Chondrocyte (in vitro differentiated cells): Measurements from ENCODE around the gene CPSF6. TPM values are rescaled to one million over a fixed set of nuclear protein-coding genes. Genes with fewer than 3 reads are reported as not detected.
"Not testable (repeated sequence)": the region's sequence is repeated elsewhere in the genome, so short reads cannot be mapped to it uniquely, and the experiment has no call there.

Experiments used
- DNase-seq: peaks from one replicate; pipeline ENCODE4 v3.0.0; 2021; ENCODE audit warnings: mixed read lengths, low spot score
- H3K27ac Mint-ChIP-seq: one replicate; pipeline ENCODE4 v1.8.0; 2021; ENCODE audit warnings: mild to moderate bottlenecking, moderate library complexity, mixed read lengths; ENCODE audit not compliant: unreplicated experiment
- H3K27me3 Mint-ChIP-seq: 2 replicates; pipeline ENCODE4 v1.8.0; 2021; ENCODE audit warnings: low read depth, mixed read lengths
- H3K36me3 Mint-ChIP-seq: 2 replicates; pipeline ENCODE4 v1.8.0; 2021; ENCODE audit warnings: low read depth, mixed read lengths
- H3K4me1 Mint-ChIP-seq: 2 replicates; pipeline ENCODE4 v1.8.0; 2021; ENCODE audit warnings: low read depth, mild to moderate bottlenecking, mixed read lengths
- H3K4me3 Mint-ChIP-seq: one replicate; pipeline ENCODE4 v1.8.0; 2021; ENCODE audit warnings: mild to moderate bottlenecking, moderate library complexity, mixed read lengths; ENCODE audit not compliant: unreplicated experiment
- H3K9me3 Mint-ChIP-seq: 2 replicates; pipeline ENCODE4 v1.8.0; 2021; ENCODE audit warnings: low read depth, mixed read lengths
- long read RNA-seq: library from polyadenylated mRNA; stranded (forward); transcript quantifications from one replicate; pipeline ENCODE4 v2.0.0, GENCODE V29; 2021
- total RNA-seq: library from RNA; stranded (reverse); gene quantifications from 3 replicates; pipeline ENCODE4 v1.2.1, GENCODE V29; 2021
- TF ChIP-seq, protein P1 (sequence below): fragments of 200-600 bp; sonication (generic); IDR thresholded peaks from 2 replicates; pipeline ENCODE4 v1.5.0; 2021; ENCODE audit warnings: antibody characterized with exemption, mild to moderate bottlenecking, moderate library complexity

CPSF6 gene, protein sequence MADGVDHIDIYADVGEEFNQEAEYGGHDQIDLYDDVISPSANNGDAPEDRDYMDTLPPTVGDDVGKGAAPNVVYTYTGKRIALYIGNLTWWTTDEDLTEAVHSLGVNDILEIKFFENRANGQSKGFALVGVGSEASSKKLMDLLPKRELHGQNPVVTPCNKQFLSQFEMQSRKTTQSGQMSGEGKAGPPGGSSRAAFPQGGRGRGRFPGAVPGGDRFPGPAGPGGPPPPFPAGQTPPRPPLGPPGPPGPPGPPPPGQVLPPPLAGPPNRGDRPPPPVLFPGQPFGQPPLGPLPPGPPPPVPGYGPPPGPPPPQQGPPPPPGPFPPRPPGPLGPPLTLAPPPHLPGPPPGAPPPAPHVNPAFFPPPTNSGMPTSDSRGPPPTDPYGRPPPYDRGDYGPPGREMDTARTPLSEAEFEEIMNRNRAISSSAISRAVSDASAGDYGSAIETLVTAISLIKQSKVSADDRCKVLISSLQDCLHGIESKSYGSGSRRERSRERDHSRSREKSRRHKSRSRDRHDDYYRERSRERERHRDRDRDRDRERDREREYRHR
- 50.3 to 55.9 TPM (median 51.6 TPM) in 3 replicates for total RNA-seq
- long read RNA-seq, full-length matches to known transcripts: 72 of 109 reads
- long read RNA-seq, partial matches to known transcripts: 5 of 109 reads
- long read RNA-seq, other reads (novel, unspliced or antisense): 32 of 109 reads

DNA sequence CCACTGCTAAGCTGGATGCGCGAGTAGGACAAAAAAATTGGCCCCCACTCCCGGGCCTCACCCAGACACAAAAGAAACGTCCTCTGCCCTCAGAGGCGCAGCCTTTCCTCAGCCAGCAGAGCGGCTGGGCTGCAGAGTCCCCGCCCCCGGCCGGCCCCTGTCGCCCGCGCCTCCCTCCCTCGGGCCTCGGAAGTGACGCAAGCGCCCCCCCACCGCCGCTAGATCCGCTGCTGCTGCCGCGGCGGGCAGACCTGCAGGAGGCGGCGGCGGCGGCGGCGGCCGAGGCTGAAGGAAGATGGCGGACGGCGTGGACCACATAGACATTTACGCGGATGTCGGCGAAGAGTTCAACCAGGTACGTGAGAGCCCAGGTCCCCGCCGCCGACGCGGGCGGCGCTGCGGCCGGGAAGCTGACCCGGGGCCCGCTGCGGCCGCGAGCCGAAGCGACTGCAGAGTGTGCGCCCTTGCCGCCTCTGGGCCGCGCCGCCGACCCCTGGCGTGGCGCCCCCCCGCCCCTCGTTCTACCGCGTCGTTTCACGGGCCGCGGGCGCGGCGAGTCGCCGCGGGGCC is at the start of gene CPSF6:
CPSF6 (plus strand) TSS at position 218 of the 570 bp plus-strand sequence; CDS start at position 296, 78 bp downstream.
- H3K36me3 Mint-ChIP-seq: no peaks in the 10 kb centered on the region
- peak within 1 kb of the TSS; percentile 98 for H3K27ac Mint-ChIP-seq
- peak within 1 kb of the TSS; percentile 99 for H3K4me3 Mint-ChIP-seq
- DNase-seq: peak; percentile 99
- H3K4me1 Mint-ChIP-seq: peaks cover 39% of the 10 kb centered on the region
- no peaks in the 10 kb centered on the region for H3K27me3 Mint-ChIP-seq
- H3K9me3 Mint-ChIP-seq: no peaks in the 10 kb centered on the region
- TF ChIP-seq, protein P1, sequence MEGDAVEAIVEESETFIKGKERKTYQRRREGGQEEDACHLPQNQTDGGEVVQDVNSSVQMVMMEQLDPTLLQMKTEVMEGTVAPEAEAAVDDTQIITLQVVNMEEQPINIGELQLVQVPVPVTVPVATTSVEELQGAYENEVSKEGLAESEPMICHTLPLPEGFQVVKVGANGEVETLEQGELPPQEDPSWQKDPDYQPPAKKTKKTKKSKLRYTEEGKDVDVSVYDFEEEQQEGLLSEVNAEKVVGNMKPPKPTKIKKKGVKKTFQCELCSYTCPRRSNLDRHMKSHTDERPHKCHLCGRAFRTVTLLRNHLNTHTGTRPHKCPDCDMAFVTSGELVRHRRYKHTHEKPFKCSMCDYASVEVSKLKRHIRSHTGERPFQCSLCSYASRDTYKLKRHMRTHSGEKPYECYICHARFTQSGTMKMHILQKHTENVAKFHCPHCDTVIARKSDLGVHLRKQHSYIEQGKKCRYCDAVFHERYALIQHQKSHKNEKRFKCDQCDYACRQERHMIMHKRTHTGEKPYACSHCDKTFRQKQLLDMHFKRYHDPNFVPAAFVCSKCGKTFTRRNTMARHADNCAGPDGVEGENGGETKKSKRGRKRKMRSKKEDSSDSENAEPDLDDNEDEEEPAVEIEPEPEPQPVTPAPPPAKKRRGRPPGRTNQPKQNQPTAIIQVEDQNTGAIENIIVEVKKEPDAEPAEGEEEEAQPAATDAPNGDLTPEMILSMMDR: peak; percentile 4

DNA sequence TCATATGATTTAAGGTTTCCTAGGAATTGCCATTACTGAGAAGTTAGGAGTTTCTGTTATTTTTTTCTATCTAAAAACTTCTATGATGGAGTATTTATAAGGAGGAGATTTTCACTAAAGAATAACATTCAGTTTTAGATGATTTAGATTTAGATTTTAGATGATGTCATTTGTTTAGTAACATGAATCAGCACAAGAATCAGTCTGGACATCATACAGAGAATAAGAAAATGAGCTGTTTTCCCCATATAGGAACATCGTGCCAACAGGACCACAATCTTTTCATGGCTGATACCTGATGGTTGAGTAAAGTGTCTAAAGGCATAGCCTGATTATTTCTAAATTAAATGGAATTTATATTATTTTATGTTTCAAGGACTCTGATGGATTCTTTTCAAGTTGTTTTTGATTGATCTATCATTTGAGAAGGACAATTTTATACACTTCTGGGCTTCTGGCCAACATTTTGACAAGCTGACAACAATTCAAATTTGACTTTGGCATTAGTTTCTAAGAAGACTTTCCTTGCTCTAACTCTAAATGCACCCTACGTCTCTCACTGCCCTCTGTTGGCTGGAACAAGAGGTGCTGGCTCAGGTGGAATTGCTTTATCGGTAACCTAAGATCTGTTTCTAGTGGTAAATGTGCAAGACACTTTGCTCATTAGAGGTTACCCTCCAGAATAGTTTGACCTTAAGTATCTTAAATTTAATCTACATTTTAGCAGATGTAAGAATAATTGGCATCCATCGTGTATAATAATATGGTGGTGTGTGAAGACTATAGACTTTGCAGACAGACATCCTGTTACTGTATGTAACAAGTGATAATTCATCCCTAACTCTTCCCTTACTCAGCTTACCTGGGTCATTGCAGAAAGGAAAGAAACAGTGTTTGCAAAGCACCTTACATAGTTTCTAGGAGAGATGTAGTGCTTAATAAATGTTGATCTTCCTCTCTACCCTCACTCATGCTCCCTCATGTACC is 42.8 kb upstream of the CPSF6 start:
- no peaks in the 10 kb centered on the region for H3K27me3 Mint-ChIP-seq
- no peaks in the 10 kb centered on the region for H3K4me1 Mint-ChIP-seq
- peaks cover 52% of the 10 kb centered on the region for H3K9me3 Mint-ChIP-seq
- no peak overlapping the region for H3K27ac Mint-ChIP-seq
- TF ChIP-seq, protein P1: peak; percentile 45
- H3K4me3 Mint-ChIP-seq: no peak overlapping the region
- H3K36me3 Mint-ChIP-seq: peaks cover 11% of the 10 kb centered on the region
- DNase-seq: no peak

DNA sequence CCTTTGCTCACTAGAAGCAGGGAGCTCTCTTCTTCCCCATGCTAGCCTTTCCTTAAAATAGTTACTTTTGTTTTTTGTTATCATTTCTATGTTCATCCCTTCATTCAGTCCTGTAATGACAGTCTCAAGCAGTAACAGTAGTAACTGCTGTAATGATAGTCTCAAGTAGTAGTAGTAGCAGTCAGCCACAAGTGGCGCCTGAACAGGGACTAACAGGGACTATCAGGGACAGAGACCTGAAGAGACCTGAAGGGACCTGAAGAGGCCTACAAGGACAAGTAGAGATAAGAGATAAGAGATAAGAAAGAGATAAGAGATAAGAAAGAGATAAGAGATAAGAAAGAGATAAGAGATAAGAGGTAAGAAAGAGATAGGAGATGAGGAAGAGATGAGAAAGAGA is 39.4 kb upstream of the CPSF6 start:
- H3K4me3 Mint-ChIP-seq, H3K4me1 Mint-ChIP-seq, H3K27ac Mint-ChIP-seq, H3K36me3 Mint-ChIP-seq, DNase-seq, H3K27me3 Mint-ChIP-seq: not testable (repeated sequence)
- H3K9me3 Mint-ChIP-seq: peaks cover 57% of the 10 kb centered on the region

DNA sequence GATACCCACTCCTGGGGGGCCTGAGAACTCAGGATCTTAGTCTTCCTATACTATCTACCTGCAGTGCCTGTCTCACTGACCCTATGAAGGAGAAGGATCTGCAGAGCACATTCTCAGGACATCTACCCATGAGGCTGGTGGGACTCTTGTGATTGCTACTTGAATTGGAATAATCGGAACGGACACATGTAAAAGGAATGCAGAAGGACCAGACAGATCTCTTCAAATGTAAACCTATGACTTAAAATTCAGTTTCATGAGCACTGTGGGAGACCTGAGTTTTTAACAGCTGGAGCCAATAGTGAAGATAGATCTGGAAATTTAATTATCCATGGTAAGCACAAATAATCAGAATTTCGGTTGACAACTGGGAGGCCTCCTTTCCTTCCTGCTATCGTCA is 35.2 kb upstream of the CPSF6 start:
- Mint-ChIP-seq H3K36me3 (peaks cover 4% of the 10 kb centered on the region), H3K27ac (no peak overlapping the region), H3K27me3 (peaks cover 5% of the 10 kb centered on the region), H3K4me1 (no peaks in the 10 kb centered on the region), H3K4me3 (no peak overlapping the region), H3K9me3 (peaks cover 33% of the 10 kb centered on the region)
- no peak for DNase-seq
- TF ChIP-seq, protein P1: no peak

DNA sequence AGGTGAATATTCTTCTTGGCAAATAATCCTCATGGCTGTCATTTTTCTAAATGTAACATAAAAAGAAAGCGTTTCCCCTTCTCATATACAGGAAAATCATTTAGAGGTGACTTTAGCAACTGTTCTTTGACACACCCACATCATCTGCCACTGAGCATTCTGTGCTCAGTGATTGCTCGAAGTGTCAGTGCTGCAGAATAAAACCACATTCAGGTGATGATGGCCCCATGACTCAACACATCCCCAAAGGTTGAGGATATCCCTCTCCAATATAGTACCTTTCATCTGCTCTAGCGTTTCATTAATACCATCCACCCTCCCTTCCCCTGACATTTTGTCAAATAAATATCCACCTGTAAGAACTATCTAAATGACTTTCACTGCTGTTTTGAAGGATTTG is 28.7 kb upstream of the CPSF6 start:
- DNase-seq: no peak
- Mint-ChIP-seq H3K27ac (no peak overlapping the region), H3K9me3 (no peaks in the 10 kb centered on the region), H3K4me3 (no peak overlapping the region), H3K36me3 (no peaks in the 10 kb centered on the region), H3K4me1 (no peaks in the 10 kb centered on the region), H3K27me3 (peaks cover 12% of the 10 kb centered on the region)
- TF ChIP-seq, protein P1: no peak
